ENCODE data around the gene DCBLD1.
"Not testable (repeated sequence)": the region's sequence is repeated elsewhere in the genome, so short reads cannot be mapped to it uniquely, and the experiment has no call there.

DNA sequence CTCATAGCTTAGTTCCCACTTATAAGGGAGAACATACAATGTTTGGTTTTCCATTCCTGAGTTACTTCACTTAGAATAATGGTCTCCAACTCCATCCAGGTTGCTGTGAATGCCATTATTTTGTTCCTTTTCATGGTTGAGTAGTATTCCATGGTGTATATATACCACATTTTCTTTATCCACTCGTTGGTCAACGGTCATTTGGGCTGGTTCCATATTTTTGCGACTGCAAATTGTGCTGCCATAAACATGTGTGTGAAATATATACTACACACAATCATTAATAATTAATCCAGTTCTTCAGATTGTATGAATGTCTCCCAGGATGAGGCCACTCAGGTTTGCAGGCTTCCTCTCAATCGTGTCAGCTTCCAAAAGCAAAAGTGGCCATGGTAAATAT is 13.9 kb upstream of the DCBLD1 start:
- TF ChIP-seq, protein P1, sequence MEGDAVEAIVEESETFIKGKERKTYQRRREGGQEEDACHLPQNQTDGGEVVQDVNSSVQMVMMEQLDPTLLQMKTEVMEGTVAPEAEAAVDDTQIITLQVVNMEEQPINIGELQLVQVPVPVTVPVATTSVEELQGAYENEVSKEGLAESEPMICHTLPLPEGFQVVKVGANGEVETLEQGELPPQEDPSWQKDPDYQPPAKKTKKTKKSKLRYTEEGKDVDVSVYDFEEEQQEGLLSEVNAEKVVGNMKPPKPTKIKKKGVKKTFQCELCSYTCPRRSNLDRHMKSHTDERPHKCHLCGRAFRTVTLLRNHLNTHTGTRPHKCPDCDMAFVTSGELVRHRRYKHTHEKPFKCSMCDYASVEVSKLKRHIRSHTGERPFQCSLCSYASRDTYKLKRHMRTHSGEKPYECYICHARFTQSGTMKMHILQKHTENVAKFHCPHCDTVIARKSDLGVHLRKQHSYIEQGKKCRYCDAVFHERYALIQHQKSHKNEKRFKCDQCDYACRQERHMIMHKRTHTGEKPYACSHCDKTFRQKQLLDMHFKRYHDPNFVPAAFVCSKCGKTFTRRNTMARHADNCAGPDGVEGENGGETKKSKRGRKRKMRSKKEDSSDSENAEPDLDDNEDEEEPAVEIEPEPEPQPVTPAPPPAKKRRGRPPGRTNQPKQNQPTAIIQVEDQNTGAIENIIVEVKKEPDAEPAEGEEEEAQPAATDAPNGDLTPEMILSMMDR (IDR thresholded peaks at IDR 0.05; ENCODE audit: low read length): not testable (repeated sequence)
- TF ChIP-seq EZH2 (IDR thresholded peaks at IDR 0.05; ENCODE audit: borderline replicate concordance, low read length): not testable (repeated sequence)

All from OCI-LY1 (cell line).